HG03039 (cell line): ENCODE measurements around the gene PSMD11.

ENCODE experiments used
- ATAC-seq: cut with Tn5 transposase; IDR thresholded peaks from one replicate; pipeline ENCODE4 v1.9.1; 2021; ENCODE audit warnings: mild to moderate bottlenecking, moderate library complexity; ENCODE audit not compliant: unreplicated experiment

Gene PSMD11

DNA sequence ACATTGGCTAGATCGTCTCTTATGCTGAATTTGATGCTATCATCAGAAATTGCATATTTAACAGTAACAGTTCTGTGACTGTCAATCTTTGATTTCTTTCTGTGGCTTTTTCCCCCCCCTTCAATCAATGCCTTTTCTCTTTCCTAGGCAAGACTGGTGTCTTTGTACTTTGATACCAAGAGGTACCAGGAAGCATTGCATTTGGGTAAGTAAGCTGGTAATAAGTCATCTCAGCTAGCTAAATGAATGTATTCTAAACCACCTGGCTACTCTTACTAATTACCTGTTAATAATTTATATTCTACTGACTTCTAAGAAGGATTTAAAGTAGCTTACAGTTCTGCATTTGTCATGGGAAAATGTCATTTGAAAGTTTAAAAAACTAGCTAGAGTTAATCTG is 20.1 kb downstream of the PSMD11 start:
- no peak for ATAC-seq

DNA sequence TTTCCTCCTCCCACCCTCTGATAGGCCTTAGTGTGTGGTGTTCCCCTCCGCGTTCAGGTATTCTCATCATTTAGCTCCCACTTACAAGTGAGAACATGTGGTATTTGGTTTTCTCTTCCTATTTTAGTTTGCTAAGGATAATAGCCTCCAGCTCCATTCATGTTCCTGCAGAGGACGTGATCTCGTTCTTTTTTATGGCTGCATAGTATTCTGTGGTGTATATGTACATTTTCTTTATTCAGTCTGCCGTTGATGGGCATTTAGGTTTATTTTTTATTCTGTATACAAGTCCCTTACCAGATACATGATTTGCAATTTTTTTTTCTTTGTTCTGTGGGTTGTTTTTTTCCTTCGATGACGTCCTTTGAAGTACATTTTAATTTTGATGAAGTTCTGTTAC is 23.6 kb downstream of the PSMD11 start:
- ATAC-seq, result no peak

GRCh38 chr17:32470405-32471167 is 26.3 kb downstream of the PSMD11 start:
- ATAC-seq, result no peak

DNA sequence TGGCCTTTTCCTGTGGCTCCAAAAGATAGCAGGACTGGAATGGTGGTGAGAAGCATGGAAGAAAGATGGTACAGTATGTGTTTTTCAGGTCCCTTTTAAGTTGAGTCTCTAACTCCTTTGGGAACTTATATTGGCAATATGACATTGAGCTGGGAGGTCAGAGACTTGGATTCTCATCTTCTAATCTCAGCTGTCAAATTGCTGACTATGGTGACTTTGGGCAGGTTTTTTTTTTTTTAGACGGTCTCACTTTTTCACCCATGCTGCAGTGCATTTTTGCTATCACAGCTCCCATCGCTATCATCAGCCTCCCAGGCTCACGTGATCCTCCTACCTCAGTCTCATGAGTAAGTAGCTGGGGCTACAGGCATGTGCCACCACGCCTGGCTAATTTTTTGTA is 27.3 kb downstream of the PSMD11 start:
- ATAC-seq, result no peak

DNA sequence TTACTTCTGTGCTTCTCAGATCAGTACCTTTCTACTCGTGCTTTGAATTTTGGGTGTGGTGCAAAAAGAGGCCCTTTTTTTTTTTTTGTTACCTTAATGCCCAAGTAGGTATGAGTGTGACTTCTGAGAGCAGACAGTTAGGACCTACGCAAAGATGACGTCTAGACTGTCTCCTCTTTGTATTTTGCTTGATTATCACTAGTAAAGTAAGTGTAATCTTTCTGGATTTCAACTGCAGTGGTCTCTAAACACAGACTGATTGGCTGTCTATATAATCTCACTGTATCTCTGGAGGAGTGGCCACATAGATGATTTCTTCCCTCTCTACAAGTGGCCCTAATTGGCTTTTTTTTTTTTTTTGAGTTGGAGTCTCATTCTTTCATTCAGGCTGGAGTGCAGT is 30.9 kb downstream of the PSMD11 start:
- ATAC-seq, result no peak

GRCh38 chr17:32477220-32477619 is 32.9 kb downstream of the PSMD11 start:
- no peak for ATAC-seq

- no peak for ATAC-seq
Observed at GRCh38 chr17:32479074-32479617, 34.8 kb downstream of the PSMD11 start.

DNA sequence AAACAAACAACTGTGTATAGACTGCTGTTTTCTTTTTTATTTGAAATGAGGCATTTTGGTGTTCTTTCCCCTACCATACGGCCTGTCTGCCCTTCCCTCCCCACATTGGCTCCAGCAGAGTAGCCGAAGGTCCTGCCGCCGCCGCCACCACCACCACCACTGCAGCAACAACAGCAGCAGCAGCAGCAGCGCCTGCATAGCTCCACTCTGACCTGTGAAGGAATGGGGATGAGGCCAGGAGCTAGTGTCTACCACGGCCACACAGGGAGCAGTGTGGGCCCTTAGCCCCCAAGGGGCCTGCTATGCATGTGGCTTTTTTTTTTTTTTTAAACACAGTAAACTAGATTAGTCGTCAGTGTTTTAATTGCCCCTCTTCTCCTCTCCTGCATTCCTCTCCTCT is 36.9 kb downstream of the PSMD11 start:
- ATAC-seq, result no peak

DNA sequence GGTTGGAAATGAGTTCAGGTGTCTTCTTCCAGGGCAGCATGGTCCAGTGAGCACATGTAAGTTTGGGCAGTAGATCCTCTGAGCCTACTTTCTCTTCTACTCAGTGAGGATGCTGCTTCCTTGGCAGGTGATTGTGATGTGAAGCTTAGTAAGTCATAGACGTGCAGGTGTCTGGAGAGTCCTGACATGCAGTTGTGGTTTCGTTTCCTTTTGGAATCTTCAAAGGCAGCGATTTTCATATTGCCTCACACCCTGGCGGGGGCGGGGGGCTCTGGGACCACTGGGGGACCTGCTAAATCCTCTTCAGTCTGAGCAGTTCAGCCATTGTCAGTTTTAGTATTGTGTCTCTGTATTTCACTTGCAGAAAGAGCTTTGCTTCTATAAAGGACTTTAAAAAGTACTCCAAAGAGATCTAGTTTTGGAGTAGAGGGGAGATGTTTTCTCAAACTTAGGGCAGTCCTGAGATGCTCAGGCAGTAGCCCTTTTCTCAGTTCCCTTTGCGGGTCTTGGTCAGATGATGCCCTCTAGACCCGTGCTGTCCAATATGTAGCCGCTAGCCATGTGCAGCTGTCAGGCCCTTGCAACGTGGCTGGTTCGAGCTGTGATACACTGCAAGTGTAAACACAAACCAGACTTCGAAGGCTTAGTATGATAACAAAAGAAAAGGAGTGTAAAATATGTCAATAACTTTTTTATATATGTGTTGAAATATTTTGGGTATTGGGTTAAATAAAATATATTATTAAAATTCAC is 38.4 kb downstream of the PSMD11 start:
- ATAC-seq, result no peak

DNA sequence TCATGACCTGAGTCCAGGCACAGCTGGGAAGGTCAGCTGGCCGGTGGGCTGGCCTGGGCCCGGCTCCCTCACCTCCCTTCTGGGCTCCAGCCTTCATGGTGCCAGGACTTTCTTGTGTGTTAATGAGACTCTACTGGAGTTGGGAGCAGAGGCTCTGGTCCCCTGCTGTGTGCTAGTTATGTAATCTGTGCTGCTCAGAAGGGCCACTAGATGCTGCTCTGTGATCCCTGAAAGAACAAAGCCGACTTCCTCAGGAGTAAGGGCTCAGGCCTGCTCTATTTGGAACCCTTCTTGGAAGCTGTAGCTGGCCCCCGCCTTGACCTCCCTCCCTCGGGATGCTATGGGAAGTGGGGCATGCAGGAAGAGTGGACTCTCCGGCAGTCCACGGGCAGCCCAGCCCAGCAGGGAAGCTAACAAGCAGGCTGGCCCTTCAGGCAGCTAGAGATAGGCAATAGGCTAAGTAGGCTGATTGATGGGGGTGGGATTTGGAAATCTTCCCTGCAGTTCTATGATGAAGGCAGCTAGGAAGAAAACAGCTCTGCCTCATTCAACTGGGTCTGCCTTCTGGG is 39.2 kb downstream of the PSMD11 start:
- ATAC-seq, result no peak

DNA sequence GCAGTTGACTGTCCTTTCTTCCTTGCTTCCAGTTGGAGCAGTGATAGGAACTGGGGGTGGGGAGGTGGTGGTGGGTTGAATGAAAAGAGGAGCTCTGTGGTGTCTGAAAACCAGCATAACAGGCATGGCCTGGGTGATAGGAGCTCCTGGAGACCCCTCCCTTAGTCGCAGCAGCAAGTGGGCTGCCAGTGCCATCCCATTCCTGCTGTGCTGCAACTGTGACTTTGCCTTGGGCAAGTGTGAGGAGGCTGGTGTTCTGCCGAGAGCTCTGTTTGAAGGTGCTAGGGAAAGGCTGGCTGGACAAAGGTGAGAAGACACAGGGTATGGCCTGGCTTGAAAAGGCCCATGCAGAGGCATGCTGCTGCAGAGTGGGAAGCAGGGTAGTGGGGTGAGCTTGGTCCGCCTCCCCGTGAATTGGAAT is 39.7 kb downstream of the PSMD11 start:
- no peak for ATAC-seq

GRCh38 chr17:32484628-32485027 is 40.3 kb downstream of the PSMD11 start:
- ATAC-seq, result no peak

DNA sequence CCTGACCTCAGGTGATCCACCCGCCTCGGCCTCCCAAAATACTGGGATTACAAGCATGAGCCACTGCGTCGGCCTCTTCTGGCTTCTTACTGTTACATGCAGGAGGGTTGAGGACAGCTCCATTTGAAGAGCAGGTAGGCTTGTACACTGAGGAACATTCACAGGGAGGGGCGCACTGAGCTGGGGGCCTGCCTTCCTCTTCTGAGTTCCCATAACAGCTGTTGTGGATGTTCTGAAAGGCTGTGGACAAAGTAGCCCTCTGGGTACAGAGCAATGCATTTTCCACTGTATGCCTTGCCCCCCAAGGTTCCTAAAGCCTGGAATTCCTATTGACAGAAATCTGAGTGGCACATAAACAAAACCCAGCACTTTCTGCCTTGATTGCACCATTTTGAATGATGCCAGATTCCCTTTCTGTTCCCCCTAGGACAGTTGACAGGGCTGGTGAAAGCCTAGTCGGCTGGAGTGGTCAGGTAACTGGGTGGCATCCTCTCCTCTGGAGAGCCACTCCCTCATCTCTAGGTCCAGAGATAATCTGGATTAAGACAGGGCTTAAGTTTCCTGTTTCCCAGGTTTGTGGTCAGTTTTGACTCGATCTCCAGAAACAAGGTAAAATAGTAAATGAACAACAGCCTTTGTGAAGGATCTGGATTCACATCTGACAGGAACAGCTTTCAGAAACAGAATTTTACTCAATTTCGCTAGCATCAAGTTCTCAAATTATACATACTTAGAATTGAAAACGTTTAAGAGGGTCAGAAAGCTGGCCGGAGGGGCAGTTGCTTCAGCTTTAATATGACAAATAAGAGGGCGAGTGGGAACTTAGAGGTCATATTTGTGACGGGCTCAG is 41.2 kb downstream of the PSMD11 start:
- no peak for ATAC-seq

- ATAC-seq, result peak; percentile 35
Observed at GRCh38 chr17:32486111-32486700, 41.9 kb downstream of the PSMD11 start.

- ATAC-seq, result peak; percentile 35
Observed at GRCh38 chr17:32486701-32487472, 42.6 kb downstream of the PSMD11 start, which contains the start of gene CDK5R1. CDK5R1 (plus strand) TSS chr17:32486993; CDS start chr17:32487621, 628 bp downstream.

DNA sequence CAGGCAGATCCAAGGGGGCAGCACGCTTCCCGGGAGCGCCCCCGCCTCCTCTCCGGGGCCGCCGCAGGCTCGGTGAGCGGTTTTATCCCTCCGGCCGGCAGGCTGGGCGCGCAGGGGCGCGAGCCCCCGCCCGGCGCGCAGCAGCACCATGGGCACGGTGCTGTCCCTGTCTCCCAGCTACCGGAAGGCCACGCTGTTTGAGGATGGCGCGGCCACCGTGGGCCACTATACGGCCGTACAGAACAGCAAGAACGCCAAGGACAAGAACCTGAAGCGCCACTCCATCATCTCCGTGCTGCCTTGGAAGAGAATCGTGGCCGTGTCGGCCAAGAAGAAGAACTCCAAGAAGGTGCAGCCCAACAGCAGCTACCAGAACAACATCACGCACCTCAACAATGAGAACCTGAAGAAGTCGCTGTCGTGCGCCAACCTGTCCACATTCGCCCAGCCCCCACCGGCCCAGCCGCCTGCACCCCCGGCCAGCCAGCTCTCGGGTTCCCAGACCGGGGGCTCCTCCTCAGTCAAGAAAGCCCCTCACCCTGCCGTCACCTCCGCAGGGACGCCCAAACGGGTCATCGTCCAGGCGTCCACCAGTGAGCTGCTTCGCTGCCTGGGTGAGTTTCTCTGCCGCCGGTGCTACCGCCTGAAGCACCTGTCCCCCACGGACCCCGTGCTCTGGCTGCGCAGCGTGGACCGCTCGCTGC is 43.3 kb downstream of the PSMD11 start:
- peak; percentile 12 for ATAC-seq

GRCh38 chr17:32488177-32488542 is 43.9 kb downstream of the PSMD11 start:
- ATAC-seq, result no peak

DNA sequence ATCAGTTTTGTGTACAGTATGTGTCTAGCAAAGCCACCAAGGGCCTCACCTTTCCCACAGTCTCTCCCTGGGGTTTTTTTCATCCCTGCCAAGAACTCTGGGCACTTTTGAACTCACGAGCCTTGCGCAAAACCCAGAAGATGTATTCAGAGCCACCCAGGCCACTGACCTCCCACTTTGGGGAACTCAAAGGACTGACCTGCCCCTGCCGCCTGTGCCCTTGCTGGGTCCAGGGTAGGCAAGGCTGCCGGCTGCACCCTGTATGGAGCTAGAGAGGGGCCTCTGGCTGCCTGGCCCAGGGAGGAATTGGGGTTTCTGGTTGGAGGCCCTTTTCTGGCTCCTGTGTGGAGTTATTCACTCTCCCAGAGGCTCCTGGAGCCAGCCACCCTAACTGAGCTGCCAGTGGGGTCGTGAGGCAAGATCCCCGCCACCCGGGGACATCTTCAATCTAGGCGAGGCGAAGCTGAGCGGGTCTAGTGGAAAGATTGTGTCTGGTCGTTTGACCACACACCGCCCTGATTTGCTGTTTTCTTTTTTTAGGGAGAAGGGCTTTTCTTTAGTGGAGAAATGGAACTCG is 44.4 kb downstream of the PSMD11 start:
- ATAC-seq, result no peak
